Testis (tissue), 2 donors: ENCODE results near the gene DECR2.
"Not testable (repeated sequence)": the region's sequence is repeated elsewhere in the genome, so short reads cannot be mapped to it uniquely, and the experiment has no call there.

ENCODE experiments used
- POLR2A ChIP-seq: fragments of 450-650 bp; IDR thresholded peaks from one replicate; pipeline ENCODE4 v1.6.1; 2017; ENCODE audit warnings: antibody characterized with exemption, mild to moderate bottlenecking, moderate library complexity
- TF ChIP-seq, protein P1 (sequence below), 3 experiments: fragments of 450-650 bp in 2 of 3; fragments of 200-600 bp in 1 of 3; sonication (generic) in 1 of 3; IDR thresholded peaks; one replicate each; pipeline ENCODE4 v1.5.1; 2016 to 2019; ENCODE audit warnings: antibody characterized with exemption in 3 of 3, mild to moderate bottlenecking in 2 of 3, moderate library complexity in 1 of 3

- TF ChIP-seq, protein P1, sequence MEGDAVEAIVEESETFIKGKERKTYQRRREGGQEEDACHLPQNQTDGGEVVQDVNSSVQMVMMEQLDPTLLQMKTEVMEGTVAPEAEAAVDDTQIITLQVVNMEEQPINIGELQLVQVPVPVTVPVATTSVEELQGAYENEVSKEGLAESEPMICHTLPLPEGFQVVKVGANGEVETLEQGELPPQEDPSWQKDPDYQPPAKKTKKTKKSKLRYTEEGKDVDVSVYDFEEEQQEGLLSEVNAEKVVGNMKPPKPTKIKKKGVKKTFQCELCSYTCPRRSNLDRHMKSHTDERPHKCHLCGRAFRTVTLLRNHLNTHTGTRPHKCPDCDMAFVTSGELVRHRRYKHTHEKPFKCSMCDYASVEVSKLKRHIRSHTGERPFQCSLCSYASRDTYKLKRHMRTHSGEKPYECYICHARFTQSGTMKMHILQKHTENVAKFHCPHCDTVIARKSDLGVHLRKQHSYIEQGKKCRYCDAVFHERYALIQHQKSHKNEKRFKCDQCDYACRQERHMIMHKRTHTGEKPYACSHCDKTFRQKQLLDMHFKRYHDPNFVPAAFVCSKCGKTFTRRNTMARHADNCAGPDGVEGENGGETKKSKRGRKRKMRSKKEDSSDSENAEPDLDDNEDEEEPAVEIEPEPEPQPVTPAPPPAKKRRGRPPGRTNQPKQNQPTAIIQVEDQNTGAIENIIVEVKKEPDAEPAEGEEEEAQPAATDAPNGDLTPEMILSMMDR (IDR thresholded peaks at IDR 0.05) = not testable (repeated sequence)
- TF ChIP-seq POLR2A = not testable (repeated sequence)
Observed at GRCh38 chr16:415170-415498, 13.4 kb downstream of the DECR2 start.
